Activated CD4-positive, alpha-beta T cell treated with anti-CD3 and anti-CD28 coated beads for 4 hours (primary cell): ENCODE data around the gene STX4.

ENCODE experiments used
- DNase-seq, 2 donors: peaks; one replicate each; pipeline ENCODE4 v3.0.0-alpha.2; 2020

The STX4 gene

DNA sequence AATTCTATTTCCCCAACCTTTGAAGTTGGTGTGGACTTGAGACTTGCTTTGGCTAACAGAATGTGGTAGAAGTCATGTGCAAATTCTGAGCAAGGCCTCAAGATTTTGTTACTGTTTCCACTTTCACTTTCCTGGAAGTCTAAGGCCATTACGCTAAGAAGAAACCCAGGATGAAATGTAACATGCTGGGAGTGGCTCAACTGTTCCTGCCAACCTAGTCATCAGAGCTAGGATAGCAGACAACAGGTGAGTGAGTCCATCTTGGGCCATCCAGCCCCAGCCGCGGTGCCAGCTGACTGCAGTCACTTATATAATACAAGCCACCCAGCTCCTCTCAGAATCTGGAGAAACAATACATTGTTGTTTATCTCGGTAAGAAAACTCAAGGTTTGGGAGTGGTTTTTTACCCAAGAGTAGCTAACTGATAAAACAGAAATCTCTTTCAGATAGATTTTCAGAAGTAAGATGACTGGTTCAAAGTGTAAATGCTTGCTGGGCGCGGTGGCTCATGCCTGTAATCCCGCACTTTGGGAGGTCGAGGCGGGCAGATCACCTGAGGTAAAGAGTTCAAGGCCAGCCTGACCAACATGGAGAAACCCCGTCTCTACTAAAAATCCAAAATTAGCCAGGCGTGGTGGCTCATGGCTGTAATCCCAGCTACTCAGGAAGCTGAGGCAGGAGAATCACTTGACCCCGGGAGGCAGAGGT lies 10.7 kb upstream of the STX4 start:
- DNase-seq = no peak

DNA sequence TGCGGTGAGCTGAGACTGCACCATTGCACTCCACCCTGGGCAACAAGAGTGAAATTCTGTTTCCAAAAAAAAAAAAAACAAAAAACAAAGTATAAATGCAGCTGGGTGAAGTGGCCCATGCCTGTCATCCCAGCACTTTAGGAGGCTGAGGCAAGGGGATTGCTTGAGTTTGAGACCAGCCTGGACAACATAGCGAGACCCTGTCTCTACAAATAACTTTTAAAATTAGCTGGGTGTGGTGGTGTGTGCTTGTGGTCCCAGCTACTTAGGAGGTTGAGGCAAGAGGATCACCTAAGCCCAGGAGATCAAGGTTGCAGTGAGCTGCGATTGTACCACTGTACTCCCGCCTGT lies 10.1 kb upstream of the STX4 start:
- DNase-seq = no peak

GRCh38 chr16:31023627-31024226 lies 9.6 kb upstream of the STX4 start:
- no peak for DNase-seq

DNA sequence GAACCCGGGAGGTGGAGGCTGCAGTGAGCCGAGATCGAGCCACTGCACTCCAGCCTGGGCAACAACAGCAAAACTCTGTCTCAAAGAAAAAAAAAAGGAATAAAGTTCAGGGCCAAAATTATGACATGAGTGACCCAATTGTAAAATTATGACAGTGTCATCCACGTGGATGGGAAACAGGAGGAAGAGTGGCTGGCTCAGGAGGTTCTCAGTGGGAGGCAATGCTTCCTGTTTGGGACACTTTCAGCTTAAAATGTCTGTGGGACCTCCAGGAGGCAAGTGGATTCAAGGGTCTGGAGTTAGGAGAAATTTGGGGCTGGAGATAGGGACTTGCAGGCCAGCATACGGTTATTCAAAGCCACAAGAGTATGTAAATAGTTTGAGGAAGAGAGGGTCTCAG lies 8.0 kb upstream of the STX4 start:
- no peak for DNase-seq

DNA sequence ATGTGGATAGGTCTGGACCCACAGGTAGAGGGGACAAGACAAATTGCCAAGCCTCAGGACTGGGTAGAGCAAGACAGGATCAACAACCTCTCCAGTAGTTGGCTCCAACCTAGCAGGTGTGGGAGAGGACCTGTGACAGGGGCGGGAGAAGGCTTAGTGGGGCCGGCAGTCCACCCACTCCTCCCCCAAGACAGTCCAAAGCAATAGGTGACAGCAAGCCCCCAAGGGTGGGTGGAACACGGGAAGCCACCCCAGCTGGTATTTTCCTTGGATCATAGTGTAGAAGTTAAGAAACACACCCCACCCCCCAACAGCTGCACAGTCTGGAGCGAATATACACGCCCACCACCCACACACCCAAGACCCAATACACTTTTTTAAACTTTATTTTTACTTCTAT lies 4.1 kb upstream of the STX4 start:
- DNase-seq = no peak

- DNase-seq = no peak
Observed at GRCh38 chr16:31031276-31031675, 2.1 kb upstream of the STX4 start.

- DNase-seq = peak; percentile 87 to 89
Observed at GRCh38 chr16:31033709-31034492, 543 bp downstream of the STX4 start.

- no peak for DNase-seq
Observed at GRCh38 chr16:31036691-31037090, 3.3 kb downstream of the STX4 start.

DNA sequence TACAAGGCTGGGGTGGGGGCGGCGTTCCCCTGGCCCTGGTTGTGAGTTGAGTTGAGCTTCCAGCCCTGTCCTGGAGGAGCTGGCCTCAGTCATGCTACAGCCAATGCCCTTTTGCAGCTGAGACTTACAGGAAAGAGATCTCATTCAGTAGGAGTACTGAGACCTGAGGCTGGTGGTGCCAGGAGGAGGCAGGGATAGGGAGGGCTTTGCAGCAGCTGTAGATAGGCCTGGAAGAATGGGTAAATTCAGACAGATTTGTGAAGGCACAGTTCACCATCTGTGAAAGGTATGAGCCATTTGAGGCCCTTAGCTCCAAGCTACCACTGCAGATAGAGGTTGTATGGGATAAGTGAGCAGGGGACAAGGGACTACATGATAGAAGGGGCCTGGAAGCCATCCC lies 5.6 kb downstream of the STX4 start:
- DNase-seq = no peak

- DNase-seq = no peak
Observed at GRCh38 chr16:31042866-31043265, 9.5 kb downstream of the STX4 start.

GRCh38 chr16:31043352-31043751 lies 10.0 kb downstream of the STX4 start:
- no peak for DNase-seq

GRCh38 chr16:31043898-31044481 lies 10.6 kb downstream of the STX4 start:
- no peak for DNase-seq

GRCh38 chr16:31050280-31051030 lies 17.1 kb downstream of the STX4 start:
- no peak for DNase-seq

- DNase-seq = no peak
Observed at GRCh38 chr16:31052114-31052513, 18.8 kb downstream of the STX4 start.

GRCh38 chr16:31055613-31056012 lies 22.3 kb downstream of the STX4 start:
- no peak for DNase-seq

DNA sequence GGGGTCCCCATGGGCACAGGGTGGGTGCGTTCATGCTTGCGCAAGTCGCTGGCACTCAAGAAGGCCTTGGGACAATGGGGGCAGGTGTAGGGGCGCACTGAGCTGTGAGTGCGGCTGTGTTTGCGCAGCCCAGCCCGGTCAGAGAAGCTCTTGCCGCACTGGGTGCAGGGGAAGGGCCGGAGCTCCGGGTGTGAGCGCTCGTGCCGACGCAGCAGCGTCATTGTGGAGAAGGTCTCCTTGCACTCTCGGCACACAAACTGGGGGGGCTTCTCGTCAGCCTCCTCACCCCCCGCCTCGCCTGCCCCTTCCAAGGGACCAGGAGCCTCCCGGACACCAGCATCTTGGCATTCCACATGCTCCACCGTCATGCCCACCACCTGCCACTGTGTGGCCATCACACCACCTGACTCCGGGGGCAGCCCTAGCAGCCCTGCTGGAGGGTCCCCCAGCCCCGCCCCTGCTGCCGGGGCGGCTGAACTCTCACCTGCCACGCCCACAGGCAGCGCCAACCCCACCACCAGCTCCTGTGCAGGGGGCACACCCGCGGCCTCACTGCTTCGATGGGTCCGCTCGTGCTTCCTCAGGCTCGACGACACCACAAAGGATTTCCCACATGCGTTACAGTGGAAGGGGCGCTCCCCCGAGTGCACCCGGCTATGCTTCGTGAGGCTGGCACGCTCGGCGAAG lies 27.9 kb downstream of the STX4 start:
- no peak for DNase-seq

GRCh38 chr16:31061813-31062440 lies 28.6 kb downstream of the STX4 start:
- no peak for DNase-seq

DNA sequence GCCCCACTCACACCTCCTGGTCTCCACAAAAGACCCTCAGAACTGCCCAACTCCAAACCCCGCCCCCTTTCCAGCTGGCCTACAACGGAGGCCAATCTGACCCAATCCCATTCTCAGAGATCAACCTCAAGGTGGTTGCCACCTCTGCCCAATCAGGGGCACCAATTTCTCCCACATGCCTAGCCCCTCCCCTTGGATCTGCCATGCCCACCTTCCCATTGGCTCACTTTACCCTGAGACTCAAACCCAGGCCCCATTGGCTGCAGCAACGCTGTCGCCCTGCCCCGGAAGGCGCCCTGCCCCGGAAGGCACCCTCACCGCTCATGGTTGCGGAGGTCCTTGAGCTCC lies 30.1 kb downstream of the STX4 start:
- no peak for DNase-seq

GRCh38 chr16:31063843-31064611 lies 30.7 kb downstream of the STX4 start:
- no peak for DNase-seq

GRCh38 chr16:31064882-31065461 lies 31.6 kb downstream of the STX4 start:
- DNase-seq = no peak

GRCh38 chr16:31067342-31067741 lies 34.0 kb downstream of the STX4 start:
- no peak for DNase-seq
